HepG2 (cell line): ENCODE measurements around the gene PDHX. TPM values are rescaled to one million over a fixed set of nuclear protein-coding genes. Genes with fewer than 3 reads are reported as not detected.
A peak's percentile ranks its signal among the peaks of the same experiment; 100 is the strongest.

Experiments
- ARHGAP35 ChIP-seq: sonication (generic); formaldehyde crosslinking; IDR thresholded peaks from 2 replicates; pipeline ENCODE4 v1.9.0; 2022; ENCODE audit warnings: mild to moderate bottlenecking, inconsistent platforms, moderate library complexity, missing genetic modification reagents, borderline replicate concordance
- ATF5 ChIP-seq: sonication (generic); formaldehyde crosslinking; IDR thresholded peaks from 2 replicates; pipeline ENCODE4 v1.4.0; 2020; ENCODE audit warnings: mild to moderate bottlenecking, low read depth, missing genetic modification reagents
- CAMTA2 ChIP-seq: sonication (generic); formaldehyde crosslinking; IDR thresholded peaks from 2 replicates; pipeline ENCODE4 v1.4.0; 2020; ENCODE audit warnings: mild to moderate bottlenecking, missing genetic modification reagents, borderline replicate concordance
- E2F5 ChIP-seq: sonication (generic); formaldehyde crosslinking; conservative IDR thresholded peaks from 2 replicates; pipeline ENCODE4 v1.4.0; 2020; ENCODE audit warnings: missing genetic modification reagents
- ETV5 ChIP-seq: IDR thresholded peaks from 2 replicates; pipeline ENCODE4 v1.6.1; 2018; ENCODE audit warnings: missing biosample characterization, missing genetic modification reagents, inconsistent platforms, borderline replicate concordance
- FOSL2 ChIP-seq: sonication (generic); formaldehyde crosslinking; IDR thresholded peaks from 2 replicates; pipeline ENCODE4 v1.4.0; 2020; ENCODE audit warnings: missing genetic modification reagents
- GATAD1 ChIP-seq: IDR thresholded peaks from 2 replicates; pipeline ENCODE4 v1.6.1; 2016; ENCODE audit warnings: missing genetic modification reagents, missing compliant biosample characterization
- HDAC6 ChIP-seq: fragments of 200-600 bp; sonication (generic); IDR thresholded peaks from 2 replicates; pipeline ENCODE4 v1.7.0; 2017; ENCODE audit warnings: mild to moderate bottlenecking, antibody characterized with exemption, low read length, low read depth
- HNF4G ChIP-seq, 2 experiments: sonication (generic) in 1 of 2; formaldehyde crosslinking in 1 of 2; IDR thresholded peaks; 2 replicates each; pipeline versions ENCODE4 v1.4.0 to v1.6.1; 2011 to 2020; ENCODE audit warnings: borderline replicate concordance in 2 of 2, low read depth in 2 of 2, mild to moderate bottlenecking in 2 of 2, low read length in 1 of 2, missing genetic modification reagents in 1 of 2, moderate library complexity in 1 of 2
- ISX ChIP-seq: sonication (generic); formaldehyde crosslinking; conservative IDR thresholded peaks from 2 replicates; pipeline ENCODE4 v1.5.0; 2020; ENCODE audit warnings: missing genetic modification reagents
- LBX2 ChIP-seq: sonication (generic); formaldehyde crosslinking; IDR thresholded peaks from 2 replicates; pipeline ENCODE4 v1.5.0; 2020; ENCODE audit warnings: missing genetic modification reagents, mild to moderate bottlenecking, borderline replicate concordance
- MXI1 ChIP-seq: IDR thresholded peaks from 3 replicates; pipeline ENCODE4 v1.6.1; 2012; ENCODE audit warnings: low read depth, low read length, inconsistent platforms, borderline replicate concordance
- NFIB ChIP-seq: sonication (generic); formaldehyde crosslinking; IDR thresholded peaks from 2 replicates; pipeline ENCODE4 v1.9.0; 2021; ENCODE audit warnings: missing genetic modification reagents, mild to moderate bottlenecking, borderline replicate concordance
- PITX1 ChIP-seq: sonication (generic); formaldehyde crosslinking; IDR thresholded peaks from 2 replicates; pipeline ENCODE4 v1.5.1; 2020; ENCODE audit warnings: mild to moderate bottlenecking, missing genetic modification reagents
- POLR2A ChIP-seq, 2 experiments: IDR thresholded peaks; 2 replicates each; pipeline ENCODE4 v1.6.1; 2011; ENCODE audit warnings: low read depth in 2 of 2, low read length in 2 of 2, mild to moderate bottlenecking in 1 of 2, moderate library complexity in 1 of 2; ENCODE audit not compliant: insufficient read depth in 1 of 2
- POLR2G ChIP-seq: fragments of 200-400 bp; formaldehyde crosslinking; IDR thresholded peaks from 2 replicates; pipeline ENCODE4 v1.6.1; 2018; ENCODE audit warnings: mild to moderate bottlenecking, low read depth, low read length, moderate library complexity
- SNRNP70 ChIP-seq: fragments of 200-400 bp; formaldehyde crosslinking; IDR thresholded peaks from 2 replicates; pipeline ENCODE4 v1.6.1; 2017; ENCODE audit warnings: mild to moderate bottlenecking, low read depth, low read length, moderate library complexity
- STAT6 ChIP-seq: sonication (generic); formaldehyde crosslinking; IDR thresholded peaks from 2 replicates; pipeline ENCODE4 v1.4.0; 2020; ENCODE audit warnings: missing genetic modification reagents, mild to moderate bottlenecking, borderline replicate concordance
- TGIF2 ChIP-seq: IDR thresholded peaks from 2 replicates; pipeline ENCODE4 v1.6.1; 2016; ENCODE audit warnings: control low read depth, missing compliant biosample characterization
- ZBTB21 ChIP-seq: sonication (generic); formaldehyde crosslinking; IDR thresholded peaks from 2 replicates; pipeline ENCODE4 v1.4.0; 2020; ENCODE audit warnings: missing genetic modification reagents
- ZNF143 ChIP-seq: sonication (generic); formaldehyde crosslinking; IDR thresholded peaks from 2 replicates; pipeline ENCODE4 v1.4.0; 2020; ENCODE audit warnings: missing genetic modification reagents
- ZNF333 ChIP-seq: sonication (generic); formaldehyde crosslinking; IDR thresholded peaks from 2 replicates; pipeline ENCODE4 v1.4.0; 2020; ENCODE audit warnings: mild to moderate bottlenecking, missing genetic modification reagents, borderline replicate concordance
- ZNF354B ChIP-seq: sonication (generic); formaldehyde crosslinking; IDR thresholded peaks from 2 replicates; pipeline ENCODE4 v1.8.0; 2022; ENCODE audit warnings: mild to moderate bottlenecking, missing genetic modification reagents
- ZNF546 ChIP-seq: sonication (generic); formaldehyde crosslinking; conservative IDR thresholded peaks from 2 replicates; pipeline ENCODE4 v1.8.1; 2023; ENCODE audit warnings: mild to moderate bottlenecking, missing genetic modification reagents
- ZNF792 ChIP-seq: IDR thresholded peaks from 2 replicates; pipeline ENCODE4 v1.6.1; 2016
- ZSCAN25 ChIP-seq: sonication (generic); formaldehyde crosslinking; IDR thresholded peaks from 2 replicates; pipeline ENCODE4 v1.8.0; 2022; ENCODE audit warnings: mild to moderate bottlenecking, missing genetic modification reagents
- polyA plus RNA-seq, 8 experiments: library from polyadenylated mRNA; depleted of rRNA in 3 of 8; stranded (reverse) in 7 of 8; unstranded in 1 of 8; fragments of >200 nt; fragmentation: Illumina TruSeq in 4 of 8; extraction: Trizol in 4 of 8; gene quantifications; 2 replicates each; pipeline versions ENCODE4 v1.2.1 to v1.2.3, GENCODE V29; 2011 to 2016; ENCODE audit warnings: low read depth in 4 of 8, missing spikeins in 1 of 8, mixed read lengths in 1 of 8; ENCODE audit not compliant: insufficient read depth in 1 of 8
- total RNA-seq, 5 experiments: library from RNA; depleted of rRNA; stranded (reverse); fragments of >200 nt; fragmentation: Illumina TruSeq; extraction: Trizol; gene quantifications; 2 replicates each; pipeline ENCODE4 v1.2.3, GENCODE V29; 2016; ENCODE audit warnings: low read depth in 1 of 5

The PDHX gene
- total and polyA plus RNA-seq, 2 of the 13 experiments (the other 11 are each of a cell fraction or from before 2014, with no cell fraction given): 41.0 to 73.8 TPM

GRCh38 chr11:34915136-34916014, 1.0 kb upstream of the PDHX start (continued):
- no peak for TF ChIP-seq STAT6
- no peak for TF ChIP-seq SNRNP70
- TF ChIP-seq HDAC6: no peak
- peak in 1 of 2 experiments; percentile 89; a peak in 2 of 4 replicates for TF ChIP-seq POLR2A (IDR thresholded peaks at IDR 0.05; ENCODE audit: insufficient read depth in 1 of 2, low read depth in 2 of 2, low read length in 2 of 2)
- no peak for TF ChIP-seq NFIB (CRISPR knock-in tag)
- TF ChIP-seq GATAD1: no peak
- TF ChIP-seq ZBTB21: no peak
- TF ChIP-seq ARHGAP35 (CRISPR knock-in tag): 0 out of 2 replicates have a peak, but pooled peaks have one; percentile 81
- TF ChIP-seq HNF4G (IDR thresholded peaks at IDR 0.05; ENCODE audit: borderline replicate concordance, low read depth, low read length): no peak
- TF ChIP-seq HNF4G (CRISPR knock-in tag; IDR thresholded peaks at IDR 0.05; ENCODE audit: borderline replicate concordance, low read depth): peak; percentile 68; the same call in 1 of the 2 replicates
- TF ChIP-seq ETV5 (CRISPR knock-in tag): no peak
- no peak for TF ChIP-seq ZSCAN25 (CRISPR knock-in tag)
- no peak for TF ChIP-seq E2F5 (CRISPR knock-in tag)
- TF ChIP-seq ZNF143: no peak
- TF ChIP-seq ISX (CRISPR knock-in tag): no peak
- TF ChIP-seq TGIF2 (CRISPR knock-in tag): no peak
- TF ChIP-seq FOSL2 (CRISPR knock-in tag): no peak
- TF ChIP-seq ZNF792: peak; percentile 61; the same call in 1 of the 2 replicates
- TF ChIP-seq CAMTA2: 0 out of 2 replicates have a peak, but pooled peaks have one; percentile 56
- TF ChIP-seq MXI1: no peak
- peak; percentile 91 for TF ChIP-seq POLR2G
- TF ChIP-seq PITX1 (CRISPR knock-in tag): 0 out of 2 replicates have a peak, but pooled peaks have one; percentile 38
- no peak for TF ChIP-seq LBX2 (CRISPR knock-in tag)
- no peak for TF ChIP-seq ZNF354B (CRISPR knock-in tag)
- no peak for TF ChIP-seq ZNF333
- TF ChIP-seq ATF5 (CRISPR knock-in tag): no peak
- no peak for TF ChIP-seq ZNF546
